Hematopoietic multipotent progenitor cell treated with erythropoietin and hydrocortisone succinate and interleukin-3 and kit ligand, for 17 days (in vitro differentiated cells): ENCODE results near the gene GTF3C2.

Experiments
- DNase-seq: peaks from one replicate; pipeline ENCODE4 v3.0.0-alpha.2; 2015; ENCODE audit warnings: low spot score

The GTF3C2 gene

GRCh38 chr2:27297195-27297594 lies 59.4 kb downstream of the GTF3C2 start:
- no peak for DNase-seq

- no peak for DNase-seq
Observed at GRCh38 chr2:27296481-27296880, 60.1 kb downstream of the GTF3C2 start.

- no peak for DNase-seq
Observed at GRCh38 chr2:27294928-27295327, 61.6 kb downstream of the GTF3C2 start.

- no peak for DNase-seq
Observed at GRCh38 chr2:27291865-27292264, 64.7 kb downstream of the GTF3C2 start.

GRCh38 chr2:27290549-27290948 lies 66.0 kb downstream of the GTF3C2 start:
- DNase-seq = no peak

GRCh38 chr2:27288610-27289009 lies 68.0 kb downstream of the GTF3C2 start:
- DNase-seq = no peak

- DNase-seq = no peak
Observed at GRCh38 chr2:27285481-27285880, 71.1 kb downstream of the GTF3C2 start.

- DNase-seq = no peak
Observed at GRCh38 chr2:27284996-27285395, 71.6 kb downstream of the GTF3C2 start.

- DNase-seq = no peak
Observed at GRCh38 chr2:27282892-27283291, 73.7 kb downstream of the GTF3C2 start.

- DNase-seq = no peak
Observed at GRCh38 chr2:27281855-27282559, 74.6 kb downstream of the GTF3C2 start, which contains the start of gene TRIM54. TRIM54 (plus strand) TSS chr2:27282429; CDS start chr2:27282732, 303 bp downstream.

GRCh38 chr2:27281442-27281841 lies 75.1 kb downstream of the GTF3C2 start:
- DNase-seq = no peak

- DNase-seq = no peak
Observed at GRCh38 chr2:27280826-27281225, 75.7 kb downstream of the GTF3C2 start.

GRCh38 chr2:27278010-27278409 lies 78.6 kb downstream of the GTF3C2 start:
- no peak for DNase-seq
